Naive thymus-derived CD4-positive, alpha-beta T cell (primary cell): ENCODE data around the gene ICAM2. TPM values are rescaled to one million over a fixed set of nuclear protein-coding genes. Genes with fewer than 3 reads are reported as not detected.

Source experiments
- ATAC-seq: fragments of 150-1000 bp; cut with Tn5 transposase; 2 replicates; pipeline ENCODE4 v1.10.0; 2021; ENCODE audit warnings: mild to moderate bottlenecking, moderate library complexity
- CTCF ChIA-PET: fragments of 350-600 bp; sonication (Branson Sonifier 250); formaldehyde crosslinking; loops from one replicate; lab custom pipeline; 2021; ENCODE audit warnings: antibody characterized with exemption; lab: Charles Lee
- POLR2A ChIA-PET: fragments of 350-600 bp; sonication (Branson Sonifier 250); formaldehyde crosslinking; loops from one replicate; lab custom pipeline; 2021; ENCODE audit warnings: antibody characterized with exemption, inconsistent platforms; lab: Charles Lee
- DNase-seq, 9 donors: peaks; one replicate each; pipeline versions ENCODE4 v3.0.0 to v3.0.0-alpha.2; 2020 to 2022; ENCODE audit warnings: mixed read lengths in 1 of 9
- H3K27ac ChIP-seq: one replicate; pipeline ENCODE4 v1.7.0; 2013; ENCODE audit warnings: mild to moderate bottlenecking, low read depth, low read length, moderate library complexity
- H3K27me3 ChIP-seq, 2 donors: one replicate each; pipeline ENCODE4 v1.7.0; 2013; ENCODE audit warnings: low read length in 2 of 2, mild to moderate bottlenecking in 2 of 2, moderate library complexity in 2 of 2; ENCODE audit not compliant: control insufficient read depth in 2 of 2, insufficient read depth in 2 of 2
- H3K36me3 ChIP-seq, 3 experiments: 1 replicate in 2 of 3; 2 replicates in 1 of 3; pipeline ENCODE4 v1.7.0; 2013; ENCODE audit warnings: low read length in 3 of 3, mild to moderate bottlenecking in 3 of 3, moderate library complexity in 1 of 3; ENCODE audit not compliant: insufficient read depth in 3 of 3, control insufficient read depth in 2 of 3
- H3K4me1 ChIP-seq, 2 donors: one replicate each; pipeline ENCODE4 v1.7.0; 2013; ENCODE audit warnings: low read length in 2 of 2, mild to moderate bottlenecking in 2 of 2, moderate library complexity in 1 of 2; ENCODE audit not compliant: control insufficient read depth in 2 of 2, insufficient read depth in 2 of 2
- H3K4me3 ChIP-seq: 2 replicates; pipeline ENCODE4 v1.7.0; 2013; ENCODE audit warnings: mild to moderate bottlenecking, low read length
- H3K9me3 ChIP-seq, 3 experiments: 1 replicate in 2 of 3; 2 replicates in 1 of 3; pipeline ENCODE4 v1.7.0; 2013; ENCODE audit warnings: low read length in 3 of 3; ENCODE audit not compliant: control insufficient read depth in 2 of 3
- H3K27ac Mint-ChIP-seq, 9 donors: one replicate each; pipeline ENCODE4 v1.8.0; 2020 to 2022; ENCODE audit warnings: mixed read lengths in 9 of 9, mild to moderate bottlenecking in 8 of 9, moderate library complexity in 5 of 9, inconsistent platforms in 2 of 9
- H3K27me3 Mint-ChIP-seq, 5 donors: one replicate each; pipeline ENCODE4 v1.8.0; 2021 to 2022; ENCODE audit warnings: mixed read lengths in 5 of 5, mild to moderate bottlenecking in 1 of 5
- H3K36me3 Mint-ChIP-seq, 5 donors: one replicate each; pipeline ENCODE4 v1.8.0; 2020 to 2022; ENCODE audit warnings: mixed read lengths in 5 of 5, mild to moderate bottlenecking in 3 of 5, inconsistent platforms in 1 of 5
- H3K4me1 Mint-ChIP-seq, 7 donors: one replicate each; pipeline ENCODE4 v1.8.0; 2020 to 2022; ENCODE audit warnings: mixed read lengths in 7 of 7, mild to moderate bottlenecking in 3 of 7, inconsistent platforms in 1 of 7
- H3K4me3 Mint-ChIP-seq, 10 donors: one replicate each; pipeline ENCODE4 v1.8.0; 2020 to 2022; ENCODE audit warnings: mild to moderate bottlenecking in 10 of 10, mixed read lengths in 10 of 10, moderate library complexity in 6 of 10, inconsistent platforms in 2 of 10
- H3K9me3 Mint-ChIP-seq, 11 donors: one replicate each; pipeline ENCODE4 v1.8.0; 2020 to 2022; ENCODE audit warnings: mixed read lengths in 11 of 11, mild to moderate bottlenecking in 4 of 11, inconsistent platforms in 1 of 11, moderate library complexity in 1 of 11
- intact Hi-C, 2 donors: fragments of 100-400 bp; cut with micrococcal nuclease; formaldehyde crosslinking; loops; one replicate each; pipeline ENCODE4 v1.15.1; 2023
- polyA plus RNA-seq, 2 donors: library from polyadenylated mRNA; unstranded; fragments of 300-500 nt; fragmentation: Illumina TruSeq; gene quantifications; one replicate each; pipeline ENCODE4 v1.2.3, GENCODE V29; 2021
- total RNA-seq, 6 experiments: library from RNA in 5 of 6; stranded (reverse) in 5 of 6; gene quantifications; 1 replicate in 5 of 6; 2 replicates in 1 of 6; pipeline ENCODE4 v1.2.3 and lab custom pipeline; 2021 to 2026

ICAM2 gene
- total and polyA plus RNA-seq, 7 experiments from 2014 or later = 60.9 to 414 (median 131) TPM

DNA sequence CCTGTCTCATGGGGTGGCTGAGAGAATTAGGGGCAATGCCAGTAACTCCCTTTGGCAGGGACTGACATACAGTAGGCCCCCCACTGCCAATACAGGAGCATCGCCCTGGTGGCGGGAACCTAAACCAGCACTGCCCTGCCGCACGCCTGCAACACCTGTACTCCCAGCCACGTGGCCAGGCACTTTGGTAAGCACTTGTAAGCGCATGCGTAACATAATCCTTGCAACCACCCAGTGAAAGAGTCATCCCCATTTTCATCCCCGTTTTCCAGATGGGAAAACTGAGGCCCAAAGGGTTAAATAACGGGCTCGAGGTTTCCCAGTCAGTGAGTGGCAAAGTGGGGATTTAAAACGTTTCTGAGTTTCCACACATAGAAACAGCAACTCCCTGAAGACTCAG, 65.2 kb downstream of the ICAM2 start:
- H3K36me3 Mint-ChIP-seq = no peaks in the 10 kb centered on the region
- DNase-seq (no peak), ATAC-seq (no peak)
- peak overlapping the region in 4 of 9 donors; percentile 69 to 84 (median 80) for H3K27ac Mint-ChIP-seq
- CTCF ChIA-PET = interaction anchor here (0.9 to 2.9 kb wide), 2 partner anchors 9 to 70 kb away, joined by 3 to 10 read pairs; no protein-coding TSS in a partner anchor
- intact Hi-C loops = no loop called here
- Histone ChIP-seq H3K4me1 (peaks cover 17 to 18% of the 10 kb centered on the region in 2 donors), H3K27ac (no peak overlapping the region), H3K9me3 (no peaks in the 10 kb centered on the region), H3K27me3 (no peaks in the 10 kb centered on the region), H3K4me3 (no peak overlapping the region), H3K36me3 (no peaks in the 10 kb centered on the region)
- no peaks in the 10 kb centered on the region for H3K9me3 Mint-ChIP-seq
- POLR2A ChIA-PET = interaction anchor here (1.2 kb wide), 1 partner anchor 70 kb away, joined by 3 read pairs; no protein-coding TSS in a partner anchor
- H3K27me3 Mint-ChIP-seq = no peaks in the 10 kb centered on the region
- peak overlapping the region in 1 of 10 donors; percentile 30 for H3K4me3 Mint-ChIP-seq
- H3K4me1 Mint-ChIP-seq = peaks cover 9 to 31% (median 20%) of the 10 kb centered on the region in 7 donors

DNA sequence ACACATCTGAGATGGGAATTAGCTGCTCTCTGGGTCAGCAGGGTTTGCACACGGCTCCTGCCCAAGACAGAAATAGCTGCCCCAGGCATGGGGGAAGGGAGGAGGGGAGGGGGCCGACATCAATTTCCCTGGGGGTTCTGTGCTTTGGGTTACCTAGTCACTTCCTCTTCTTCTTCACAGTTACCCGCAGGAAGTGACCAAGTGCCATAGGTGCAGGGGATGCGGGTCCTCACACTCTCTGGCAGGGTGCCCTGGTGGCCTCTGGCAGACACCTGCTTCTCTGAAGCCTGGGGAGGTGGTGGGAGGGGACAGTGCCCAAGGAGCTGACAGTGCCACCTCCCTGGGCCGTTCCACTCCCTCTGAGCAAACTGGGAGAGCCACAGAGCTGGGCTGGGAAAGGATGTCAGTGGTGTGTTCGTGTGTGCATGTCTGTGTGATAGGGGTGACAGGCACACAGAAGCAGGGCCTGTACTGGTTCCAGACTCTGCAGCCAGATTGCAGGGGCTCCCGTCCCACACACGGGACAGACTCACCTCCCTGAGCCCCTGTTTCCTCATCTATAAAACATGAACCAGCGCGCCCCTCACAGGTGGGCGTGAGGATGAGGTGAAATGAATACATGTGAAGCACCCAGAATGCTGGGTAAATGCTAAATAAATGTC, 65.9 kb downstream of the ICAM2 start:
- Mint-ChIP-seq H3K9me3 (no peaks in the 10 kb centered on the region), H3K27me3 (no peaks in the 10 kb centered on the region), H3K4me1 (peaks cover 9 to 31% (median 20%) of the 10 kb centered on the region in 7 donors), H3K36me3 (no peaks in the 10 kb centered on the region), H3K4me3 (peak overlapping the region in 8 of 10 donors; percentile 40 to 70 (median 58)), H3K27ac (peak overlapping the region; percentile 58 to 92 (median 81))
- ChIA-PET POLR2A (interaction anchor here (0.6 to 1.2 kb wide), 2 partner anchors 71 to 176 kb away, joined by 3 read pairs; no protein-coding TSS in a partner anchor), CTCF (interaction anchor here (0.9 to 2.9 kb wide), 4 partner anchors 8 to 179 kb away, joined by 3 to 10 read pairs (median 3); partner anchors contain the start of gene ICAM2)
- Histone ChIP-seq H3K4me1 (peaks cover 17 to 18% of the 10 kb centered on the region in 2 donors), H3K27me3 (no peaks in the 10 kb centered on the region), H3K27ac (no peak overlapping the region), H3K36me3 (no peaks in the 10 kb centered on the region), H3K4me3 (no peak overlapping the region), H3K9me3 (no peaks in the 10 kb centered on the region)
- intact Hi-C loops = no loop called here
- peak; percentile 73 for ATAC-seq
- DNase-seq = peak in 7 of 9 donors; percentile 10 to 43 (median 33)

Other genes with a start within 250 kb of the ICAM2 start
- gene CCDC47, start 247.0 kb downstream of the ICAM2 start, total RNA-seq = 10 to 100 TPM; 31.8 to 62.9 (median 34.7) TPM
- gene CCDC47, start 247.0 kb downstream of the ICAM2 start, polyA plus RNA-seq = 10 to 100 TPM; 33.5 to 45.4 TPM
- gene DDX42, start 246.5 kb downstream of the ICAM2 start, total RNA-seq = 100 to 1,000 TPM; 101 to 192 (median 139) TPM
- gene DDX42, start 246.5 kb downstream of the ICAM2 start, polyA plus RNA-seq = 10 to 100 TPM; 11.8 to 24.4 TPM
- gene PSMC5, start 193.2 kb downstream of the ICAM2 start, total RNA-seq = 100 to 1,000 TPM in 3 of 5 experiments, 10 to 100 TPM in 2; 68.4 to 153 (median 105) TPM
- gene PSMC5, start 193.2 kb downstream of the ICAM2 start, polyA plus RNA-seq = 100 to 1,000 TPM; 153 to 162 TPM
- 10 to 100 TPM; 38.1 to 66.2 (median 55.8) TPM for gene FTSJ3, start 193.0 kb downstream of the ICAM2 start, total RNA-seq
- gene FTSJ3, start 193.0 kb downstream of the ICAM2 start, polyA plus RNA-seq = 10 to 100 TPM; 22.1 to 44.4 TPM
- 100 to 1,000 TPM; 102 to 148 (median 109) TPM for gene SMARCD2, start 177.9 kb downstream of the ICAM2 start, total RNA-seq
- 100 to 1,000 TPM in 1 of 2 donors, 10 to 100 TPM in 1; 61.5 to 112 TPM for gene SMARCD2, start 177.9 kb downstream of the ICAM2 start, polyA plus RNA-seq
- 1 to 10 TPM in 2 of 5 experiments, not detected in 3; 4.2 to 5.3 TPM for gene CSH2, start 147.0 kb downstream of the ICAM2 start, total RNA-seq
- gene CSH2, start 147.0 kb downstream of the ICAM2 start, polyA plus RNA-seq = not detected
- gene GH2, start 138.7 kb downstream of the ICAM2 start, total RNA-seq = not detected
- not detected for gene GH2, start 138.7 kb downstream of the ICAM2 start, polyA plus RNA-seq
- gene CSH1, start 124.1 kb downstream of the ICAM2 start, total RNA-seq = 10 to 100 TPM in 1 of 5 experiments, 1 to 10 TPM in 1, not detected in 3; 8.2 to 11.3 TPM
- not detected for gene CSH1, start 124.1 kb downstream of the ICAM2 start, polyA plus RNA-seq
- gene CSHL1, start 109.4 kb downstream of the ICAM2 start, total RNA-seq = not detected
- gene CSHL1, start 109.4 kb downstream of the ICAM2 start, polyA plus RNA-seq = not detected
- gene GH1, start 101.8 kb downstream of the ICAM2 start, total RNA-seq = under 1 TPM in 2 of 5 experiments, not detected in 3; 0.58 to 0.66 TPM
- not detected for gene GH1, start 101.8 kb downstream of the ICAM2 start, polyA plus RNA-seq
- gene CD79B, start 88.3 kb downstream of the ICAM2 start, total RNA-seq = 10 to 100 TPM; 11.8 to 44.9 (median 15.1) TPM
- gene CD79B, start 88.3 kb downstream of the ICAM2 start, polyA plus RNA-seq = 10 to 100 TPM; 34.5 to 42.2 TPM
- under 1 TPM in 4 of 5 experiments, not detected in 1; 0.03 to 0.15 (median 0.07) TPM for gene SCN4A, start 47.7 kb downstream of the ICAM2 start, total RNA-seq
- not detected for gene SCN4A, start 47.7 kb downstream of the ICAM2 start, polyA plus RNA-seq
- gene PRR29, start 22.3 kb downstream of the ICAM2 start, total RNA-seq = 1 to 10 TPM in 1 of 5 experiments, under 1 TPM in 2, not detected in 2; 0.29 to 2.8 (median 0.40) TPM
- gene PRR29, start 22.3 kb downstream of the ICAM2 start, polyA plus RNA-seq = 1 to 10 TPM; 5.5 to 6.0 TPM
- gene ERN1, start 109.5 kb upstream of the ICAM2 start, total RNA-seq = 100 to 1,000 TPM in 1 of 5 experiments, 10 to 100 TPM in 4; 52.6 to 110 (median 62.9) TPM
- 10 to 100 TPM; 15.7 to 19.7 TPM for gene ERN1, start 109.5 kb upstream of the ICAM2 start, polyA plus RNA-seq
- gene TEX2, start 242.6 kb upstream of the ICAM2 start, total RNA-seq = 10 to 100 TPM; 14.1 to 24.2 (median 14.4) TPM
- gene TEX2, start 242.6 kb upstream of the ICAM2 start, polyA plus RNA-seq = 10 to 100 TPM in 1 of 2 donors, 1 to 10 TPM in 1; 7.9 to 14.8 TPM